Mucosa of descending colon (tissue), 3 donors: Measurements from ENCODE around the gene PGBD1. TPM values are rescaled to one million over a fixed set of nuclear protein-coding genes. Genes with fewer than 3 reads are reported as not detected.

Source experiments
- ATAC-seq: fragments of 200-7000 bp; cut with Tn5 transposase; one replicate; pipeline ENCODE4 v1.9.1; 2020; ENCODE audit warnings: mild to moderate bottlenecking, moderate library complexity
- DNase-seq, 3 donors: peaks; one replicate each; pipeline ENCODE4 v3.0.0-alpha.2; 2020
- H3K36me3 ChIP-seq: fragments of 200-600 bp; one replicate; pipeline ENCODE4 v1.8.0; 2021; ENCODE audit warnings: low read depth, mild to moderate bottlenecking
- H3K4me1 ChIP-seq: fragments of 200-600 bp; one replicate; pipeline ENCODE4 v1.8.0; 2021; ENCODE audit warnings: low read depth, mild to moderate bottlenecking
- H3K4me3 ChIP-seq: fragments of 200-600 bp; one replicate; pipeline ENCODE4 v1.8.0; 2021; ENCODE audit warnings: mild to moderate bottlenecking
- H3K9me3 ChIP-seq: fragments of 200-600 bp; one replicate; pipeline ENCODE4 v1.8.0; 2021; ENCODE audit warnings: mild to moderate bottlenecking
- intact Hi-C, 2 donors: fragments of 100-400 bp; cut with DNase I in 1 of 2; cut with micrococcal nuclease in 1 of 2; formaldehyde crosslinking; loops; one replicate each; pipeline versions ENCODE4 v1.11.0 to v1.11.1; 2022; cut with DNase I, micrococcal nuclease
- total RNA-seq, 3 donors: library from RNA; stranded (reverse); fragmentation: NEBNext Ultra II Directional in 2 of 3; extraction: Animal tissue kit (Norgen Biotek cat#: 25700) in 2 of 3; gene quantifications; one replicate each; pipeline versions ENCODE4 v1.2.1 to v1.2.4, GENCODE V29; 2021 to 2023
- TF ChIP-seq, protein P1 (sequence below): fragments of 200-600 bp; IDR thresholded peaks from one replicate; pipeline ENCODE4 v1.8.0; 2022; ENCODE audit warnings: antibody characterized with exemption, mild to moderate bottlenecking
- donor health status: DM: no; HTN: no; CAD: no; lungs with moderate emphysema.
- donor health status: DM: no; HTN: no; CAD: no.
- donor health status: DM: no; HTN: yes; CAD: no.

Gene PGBD1
- total RNA-seq, 3 donors from 2014 or later = 0.75 to 6.6 (median 1.9) TPM

DNA sequence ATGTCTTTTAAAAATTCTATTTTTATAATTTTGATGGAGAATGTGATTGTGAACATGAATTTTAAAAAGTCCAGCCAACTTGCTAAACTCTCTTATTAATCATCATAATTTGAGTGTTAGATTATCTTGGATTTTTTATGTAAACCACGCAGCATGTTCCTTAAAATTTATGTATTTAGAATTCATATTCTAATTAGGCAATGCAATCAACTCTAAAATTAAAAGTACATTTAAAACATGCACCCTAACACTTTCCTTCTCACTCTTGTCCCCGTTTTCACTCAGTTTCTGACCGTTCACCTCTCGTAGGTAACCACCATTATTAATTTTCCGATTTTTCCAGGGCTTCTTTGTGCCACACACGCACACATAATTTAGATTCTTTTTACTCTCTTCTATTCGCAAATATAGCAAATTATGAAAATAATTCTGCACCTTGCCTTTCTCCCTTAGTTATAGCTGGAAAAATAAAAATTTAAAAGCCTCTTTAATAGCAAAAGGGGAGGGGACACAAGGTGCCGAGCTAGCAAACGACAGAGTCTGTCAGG is 68.0 kb downstream of the PGBD1 start:
- H3K36me3 ChIP-seq = no peaks in the 10 kb centered on the region
- peak overlapping the region; percentile 50 for H3K4me3 ChIP-seq
- intact Hi-C loops = no loop called here
- H3K9me3 ChIP-seq = no peaks in the 10 kb centered on the region
- TF ChIP-seq, protein P1, sequence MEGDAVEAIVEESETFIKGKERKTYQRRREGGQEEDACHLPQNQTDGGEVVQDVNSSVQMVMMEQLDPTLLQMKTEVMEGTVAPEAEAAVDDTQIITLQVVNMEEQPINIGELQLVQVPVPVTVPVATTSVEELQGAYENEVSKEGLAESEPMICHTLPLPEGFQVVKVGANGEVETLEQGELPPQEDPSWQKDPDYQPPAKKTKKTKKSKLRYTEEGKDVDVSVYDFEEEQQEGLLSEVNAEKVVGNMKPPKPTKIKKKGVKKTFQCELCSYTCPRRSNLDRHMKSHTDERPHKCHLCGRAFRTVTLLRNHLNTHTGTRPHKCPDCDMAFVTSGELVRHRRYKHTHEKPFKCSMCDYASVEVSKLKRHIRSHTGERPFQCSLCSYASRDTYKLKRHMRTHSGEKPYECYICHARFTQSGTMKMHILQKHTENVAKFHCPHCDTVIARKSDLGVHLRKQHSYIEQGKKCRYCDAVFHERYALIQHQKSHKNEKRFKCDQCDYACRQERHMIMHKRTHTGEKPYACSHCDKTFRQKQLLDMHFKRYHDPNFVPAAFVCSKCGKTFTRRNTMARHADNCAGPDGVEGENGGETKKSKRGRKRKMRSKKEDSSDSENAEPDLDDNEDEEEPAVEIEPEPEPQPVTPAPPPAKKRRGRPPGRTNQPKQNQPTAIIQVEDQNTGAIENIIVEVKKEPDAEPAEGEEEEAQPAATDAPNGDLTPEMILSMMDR = no peak
- ATAC-seq = no peak
- no peak for DNase-seq
- H3K4me1 ChIP-seq = peaks cover 12% of the 10 kb centered on the region

GRCh38 chr6:28349892-28350737 is 68.7 kb downstream of the PGBD1 start, which contains the start of gene ZKSCAN3:
ZKSCAN3 (plus strand) TSS chr6:28349947; CDS start chr6:28359587, 9,640 bp downstream.
- H3K4me1 ChIP-seq = peaks cover 16% of the 10 kb centered on the region

DNA sequence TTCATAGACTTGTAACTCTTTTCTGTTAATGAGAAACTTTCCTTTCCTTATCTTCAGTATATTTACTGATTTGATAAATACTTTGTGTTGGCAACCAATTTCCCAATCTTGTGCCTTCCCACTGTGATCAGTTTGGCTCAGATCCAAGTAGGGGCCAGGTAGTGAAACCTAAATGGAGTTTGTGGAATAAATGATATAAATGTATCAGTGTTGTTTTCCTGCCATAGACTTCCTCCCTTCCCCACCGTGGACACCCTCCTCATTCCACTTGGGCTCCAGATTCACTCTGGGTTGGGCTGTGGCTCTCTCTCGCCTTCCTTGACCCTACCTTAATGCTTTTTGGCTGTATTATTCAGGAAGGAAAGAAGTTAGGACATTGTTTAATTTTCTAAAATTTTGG is 69.7 kb downstream of the PGBD1 start:
- intact Hi-C loops = loop anchor here (10.0 kb wide), 1 partner anchor 216 kb away; no protein-coding TSS in a partner anchor
- Histone ChIP-seq H3K9me3 (no peaks in the 10 kb centered on the region), H3K4me3 (no peak overlapping the region), H3K36me3 (no peaks in the 10 kb centered on the region), H3K4me1 (peaks cover 22% of the 10 kb centered on the region)
- ATAC-seq (no peak), DNase-seq (no peak)
- TF ChIP-seq, protein P1 = no peak

More at GRCh38 chr6:28349892-28350737, 68.7 kb downstream of the PGBD1 start, which contains the start of gene ZKSCAN3:
- intact Hi-C loops = loop anchor here (10.0 kb wide), 1 partner anchor 215 kb away; no protein-coding TSS in a partner anchor
- DNase-seq (peak; percentile 87 to 94 (median 93)), ATAC-seq (peak; percentile 98)
- TF ChIP-seq, protein P1 = no peak
- H3K36me3 ChIP-seq = no peaks in the 10 kb centered on the region
- peak within 1 kb of the TSS; percentile 50 for H3K4me3 ChIP-seq
- H3K9me3 ChIP-seq = no peaks in the 10 kb centered on the region

DNA sequence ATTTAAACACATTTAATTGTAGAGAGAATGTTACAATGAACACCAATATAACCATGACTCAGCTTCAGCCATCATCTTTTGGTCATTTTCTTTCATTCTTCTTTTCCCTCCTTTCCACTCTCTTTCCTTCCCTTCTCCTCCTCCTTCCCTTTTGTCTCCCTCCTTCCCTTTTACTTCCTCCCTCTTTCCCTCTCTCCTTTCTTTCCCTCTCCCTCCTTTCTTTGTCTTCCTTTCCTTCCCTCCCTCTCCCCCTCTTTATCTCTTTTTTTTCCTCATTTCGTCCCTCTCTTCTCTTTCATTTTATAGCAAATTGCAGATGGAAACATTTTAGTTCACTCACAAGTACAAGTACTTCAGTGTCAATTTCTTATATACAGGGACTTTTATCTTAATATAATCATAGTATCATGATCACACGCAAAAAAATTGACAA is 70.1 kb downstream of the PGBD1 start:
- no peak overlapping the region for H3K4me3 ChIP-seq
- intact Hi-C loops = loop anchor here (10.0 kb wide), 1 partner anchor 217 kb away; no protein-coding TSS in a partner anchor
- no peak for ATAC-seq

More for the DNA sequence above, 70.1 kb downstream of the PGBD1 start:
- TF ChIP-seq, protein P1 = no peak
- no peak for DNase-seq
- Histone ChIP-seq H3K4me1 (peaks cover 25% of the 10 kb centered on the region), H3K9me3 (no peaks in the 10 kb centered on the region), H3K36me3 (no peaks in the 10 kb centered on the region)

Other genes with a start within 250 kb of the PGBD1 start
- 1 to 10 TPM; 3.9 to 7.1 (median 4.0) TPM for gene ZNF165, start 201.0 kb upstream of the PGBD1 start, total RNA-seq
- gene ZSCAN16, start 157.0 kb upstream of the PGBD1 start, total RNA-seq = 1 to 10 TPM; 7.4 to 9.5 (median 8.3) TPM
- 10 to 100 TPM; 11.6 to 26.7 (median 16.6) TPM for gene ZKSCAN8, start 139.7 kb upstream of the PGBD1 start, total RNA-seq
- 10 to 100 TPM; 14.1 to 15.7 (median 14.9) TPM for gene ZSCAN9, start 56.3 kb upstream of the PGBD1 start, total RNA-seq
- 1 to 10 TPM; 4.0 to 6.1 (median 5.5) TPM for gene ZKSCAN4, start 29.3 kb upstream of the PGBD1 start, total RNA-seq
- gene NKAPL, start 22.3 kb upstream of the PGBD1 start, total RNA-seq = 1 to 10 TPM in 1 of 3 donors, under 1 TPM in 1, not detected in 1; 0.24 to 2.8 TPM
- 10 to 100 TPM in 1 of 3 donors, 1 to 10 TPM in 2; 8.2 to 17.7 (median 9.2) TPM for gene ZSCAN26, start 14.4 kb upstream of the PGBD1 start, total RNA-seq
- gene ZSCAN31, start 54.6 kb downstream of the PGBD1 start, total RNA-seq = 10 to 100 TPM in 1 of 3 donors, 1 to 10 TPM in 2; 6.3 to 20.5 (median 8.7) TPM
- 10 to 100 TPM in 1 of 3 donors, 1 to 10 TPM in 2; 5.2 to 12.8 (median 6.1) TPM for gene ZKSCAN3, start 68.4 kb downstream of the PGBD1 start, total RNA-seq
- 1 to 10 TPM; 4.3 to 6.9 (median 5.0) TPM for gene ZSCAN12, start 118.2 kb downstream of the PGBD1 start, total RNA-seq
- 1 to 10 TPM in 2 of 3 donors, under 1 TPM in 1; 0.89 to 3.0 (median 2.0) TPM for gene ZSCAN23, start 161.9 kb downstream of the PGBD1 start, total RNA-seq
- not detected for gene GPX6, start 234.2 kb downstream of the PGBD1 start, total RNA-seq
- gene GPX5, start 244.3 kb downstream of the PGBD1 start, total RNA-seq = not detected